Neuronal stem cell (in vitro differentiated cells): ENCODE results near the gene FAM185A.
"Not testable (repeated sequence)": the region's sequence is repeated elsewhere in the genome, so short reads cannot be mapped to it uniquely, and the experiment has no call there.

ENCODE experiments used
- DNase-seq: peaks from one replicate; pipeline ENCODE4 v3.0.0-alpha.2; 2013; ENCODE audit warnings: low spot score
- H2AFZ ChIP-seq: one replicate; pipeline ENCODE4 v1.6.1; 2013; ENCODE audit warnings: mild to moderate bottlenecking, low read length, inconsistent platforms
- H2AK5ac ChIP-seq: 2 replicates; pipeline ENCODE4 v1.6.1; 2013; ENCODE audit warnings: low read depth, mild to moderate bottlenecking, inconsistent platforms, low read length, moderate library complexity, mixed read lengths
- H2BK120ac ChIP-seq: 2 replicates; pipeline ENCODE4 v1.6.1; 2013; ENCODE audit warnings: low read depth, mild to moderate bottlenecking, inconsistent platforms, low read length, moderate library complexity, mixed read lengths
- H2BK12ac ChIP-seq: one replicate; pipeline ENCODE4 v1.6.1; 2013; ENCODE audit warnings: low read length, inconsistent platforms
- H2BK15ac ChIP-seq: 2 replicates; pipeline ENCODE4 v1.6.1; 2013; ENCODE audit warnings: mild to moderate bottlenecking, low read length, inconsistent platforms, mixed read lengths
- H2BK5ac ChIP-seq: one replicate; pipeline ENCODE4 v1.6.1; 2013; ENCODE audit warnings: inconsistent platforms, mild to moderate bottlenecking, low read length, moderate library complexity
- H3K14ac ChIP-seq: one replicate; pipeline ENCODE4 v1.6.1; 2013; ENCODE audit warnings: low read length, inconsistent platforms
- H3K18ac ChIP-seq: 2 replicates; pipeline ENCODE4 v1.6.1; 2013; ENCODE audit warnings: low read length, inconsistent platforms
- H3K23ac ChIP-seq: 2 replicates; pipeline ENCODE4 v1.6.1; 2013; ENCODE audit warnings: low read depth, mild to moderate bottlenecking, mixed read lengths, low read length, inconsistent platforms; ENCODE audit not compliant: poor library complexity
- H3K27ac ChIP-seq: replicated peaks from 3 replicates; pipeline ENCODE4 v1.5.1; 2013; ENCODE audit warnings: low read length, inconsistent platforms
- H3K27me3 ChIP-seq, 3 experiments: 2 replicates each; pipeline ENCODE4 v1.6.1; 2013; ENCODE audit warnings: low read length in 3 of 3, mild to moderate bottlenecking in 2 of 3, inconsistent platforms in 1 of 3, low read depth in 1 of 3, mixed read lengths in 1 of 3, moderate library complexity in 1 of 3; ENCODE audit not compliant: control insufficient read depth in 3 of 3, insufficient read depth in 3 of 3
- H3K36me3 ChIP-seq, 2 donors: replicated peaks in 1 of 2; 2 replicates each; pipeline ENCODE4 v1.6.1; 2013; ENCODE audit warnings: low read length in 2 of 2; ENCODE audit not compliant: control insufficient read depth in 2 of 2, insufficient read depth in 2 of 2
- H3K4ac ChIP-seq: 2 replicates; pipeline ENCODE4 v1.6.1; 2013; ENCODE audit warnings: inconsistent platforms, mild to moderate bottlenecking, low read length, moderate library complexity
- H3K4me1 ChIP-seq, 2 donors: 1 replicate in 1 of 2; 2 replicates in 1 of 2; pipeline ENCODE4 v1.6.1; 2013; ENCODE audit warnings: low read length in 2 of 2, low read depth in 1 of 2; ENCODE audit not compliant: control insufficient read depth in 2 of 2, insufficient read depth in 1 of 2
- H3K4me2 ChIP-seq: one replicate; pipeline ENCODE4 v1.6.1; 2013; ENCODE audit warnings: mild to moderate bottlenecking, low read length, inconsistent platforms; ENCODE audit not compliant: insufficient read depth, poor library complexity, severe bottlenecking
- H3K4me3 ChIP-seq, 2 donors: 2 replicates each; pipeline ENCODE4 v1.5.1; 2013; ENCODE audit warnings: low read length in 2 of 2, mild to moderate bottlenecking in 2 of 2, inconsistent platforms in 1 of 2, moderate library complexity in 1 of 2
- H3K79me1 ChIP-seq: one replicate; pipeline ENCODE4 v1.6.1; 2013; ENCODE audit warnings: low read depth, mild to moderate bottlenecking, inconsistent platforms, low read length, moderate library complexity
- H3K9ac ChIP-seq: one replicate; pipeline ENCODE4 v1.6.1; 2013; ENCODE audit warnings: mild to moderate bottlenecking, low read depth, low read length, inconsistent platforms; ENCODE audit not compliant: poor library complexity
- H3K9me3 ChIP-seq, 2 donors: replicated peaks in 1 of 2; 2 replicates each; pipeline versions ENCODE3 to v1.6.1; 2013; ENCODE audit warnings: low read length in 2 of 2, mild to moderate bottlenecking in 2 of 2, inconsistent platforms in 1 of 2, low read depth in 1 of 2, mixed read lengths in 1 of 2, moderate library complexity in 1 of 2; ENCODE audit not compliant: control insufficient read depth in 2 of 2, insufficient read depth in 1 of 2
- H4K8ac ChIP-seq: one replicate; pipeline ENCODE4 v1.6.1; 2013; ENCODE audit warnings: low read depth, mild to moderate bottlenecking, inconsistent platforms, low read length, moderate library complexity
- H4K91ac ChIP-seq: one replicate; pipeline ENCODE4 v1.6.1; 2013; ENCODE audit warnings: low read length, low read depth, mild to moderate bottlenecking, inconsistent platforms; ENCODE audit not compliant: poor library complexity
- WGBS, 2 donors: extraction: QIAGEN DNeasy Blood & Tissue Kit; methylation state at CpG; one replicate each; pipeline ENCODE4 v1.1.7; 2013; ENCODE audit warnings: missing lambda C conversion rate in 2 of 2, mixed read lengths in 1 of 2; ENCODE audit not compliant: insufficient read length in 2 of 2, insufficient replicate concordance in 1 of 2; ENCODE audit errors: extremely low coverage in 2 of 2; 5-methylcytosine and 5-hydroxymethylcytosine counted together

FAM185A gene

GRCh38 chr7:102791367-102791766 lies 42.6 kb downstream of the FAM185A start:
- not testable (repeated sequence) for H2BK15ac ChIP-seq, H3K4me1 ChIP-seq, H3K18ac ChIP-seq, H3K4ac ChIP-seq, H3K9ac ChIP-seq, H2AFZ ChIP-seq, H3K23ac ChIP-seq, H2BK120ac ChIP-seq, H3K27me3 ChIP-seq, H2AK5ac ChIP-seq, H3K9me3 ChIP-seq, H3K4me3 ChIP-seq, DNase-seq, H2BK5ac ChIP-seq, H3K79me1 ChIP-seq, H2BK12ac ChIP-seq, H3K14ac ChIP-seq, H4K8ac ChIP-seq, H3K4me2 ChIP-seq, H3K27ac ChIP-seq, H3K36me3 ChIP-seq, H4K91ac ChIP-seq
- WGBS, 2 donors, result no CpG with 5 or more reads among the region's 5 CpGs

GRCh38 chr7:102791831-102792230 lies 43.0 kb downstream of the FAM185A start:
- not testable (repeated sequence) for H2BK12ac ChIP-seq, H3K4ac ChIP-seq, H3K4me3 ChIP-seq, H2BK5ac ChIP-seq, H3K36me3 ChIP-seq, H3K14ac ChIP-seq, H3K4me2 ChIP-seq, H3K79me1 ChIP-seq, H4K91ac ChIP-seq, H3K4me1 ChIP-seq, H3K9ac ChIP-seq, H3K27me3 ChIP-seq, H2AK5ac ChIP-seq, H2BK120ac ChIP-seq, H3K23ac ChIP-seq, H2AFZ ChIP-seq, H3K9me3 ChIP-seq, H3K18ac ChIP-seq, DNase-seq, H4K8ac ChIP-seq, H2BK15ac ChIP-seq, H3K27ac ChIP-seq

GRCh38 chr7:102794567-102794966 lies 45.8 kb downstream of the FAM185A start:
- not testable (repeated sequence) for H2AFZ ChIP-seq, H3K27me3 ChIP-seq, H3K14ac ChIP-seq, H3K23ac ChIP-seq, H4K91ac ChIP-seq, H2BK120ac ChIP-seq, H2BK12ac ChIP-seq, H4K8ac ChIP-seq, H3K36me3 ChIP-seq, H3K18ac ChIP-seq, H2AK5ac ChIP-seq, H3K27ac ChIP-seq, H3K9ac ChIP-seq, DNase-seq, H3K4ac ChIP-seq, H2BK5ac ChIP-seq, H2BK15ac ChIP-seq, H3K9me3 ChIP-seq, H3K4me1 ChIP-seq, H3K79me1 ChIP-seq, H3K4me3 ChIP-seq, H3K4me2 ChIP-seq
- no CpG with 5 or more reads among the region's 1 CpG for WGBS, 2 donors

GRCh38 chr7:102795987-102796595 lies 47.3 kb downstream of the FAM185A start:
- not testable (repeated sequence) for H3K23ac ChIP-seq, H3K4me1 ChIP-seq, H3K79me1 ChIP-seq, H4K91ac ChIP-seq, H2BK5ac ChIP-seq, H2BK120ac ChIP-seq, H4K8ac ChIP-seq, H3K4ac ChIP-seq, H3K14ac ChIP-seq, H2BK12ac ChIP-seq, H3K27ac ChIP-seq, H2AK5ac ChIP-seq, H3K9ac ChIP-seq, H3K18ac ChIP-seq, H3K36me3 ChIP-seq, H3K4me3 ChIP-seq, H3K9me3 ChIP-seq, H2AFZ ChIP-seq, DNase-seq, H3K4me2 ChIP-seq, H2BK15ac ChIP-seq, H3K27me3 ChIP-seq
- no CpG with 5 or more reads among the region's 6 CpGs for WGBS, 2 donors
